HFF-Myc (cell line): ENCODE measurements around the gene MCC.
A peak's percentile ranks its signal among the peaks of the same experiment; 100 is the strongest.

Source experiments
- DNase-seq: peaks from one replicate; pipeline ENCODE4 v3.0.0-alpha.2; 2011; ENCODE audit warnings: low read depth; ENCODE audit errors: extremely low read depth
- H3K4me3 ChIP-seq: replicated peaks from 2 replicates; pipeline ENCODE4 v1.5.1; 2011; ENCODE audit warnings: low read depth, mild to moderate bottlenecking, control low read depth, low read length
- TF ChIP-seq, protein P1 (sequence below): IDR thresholded peaks from 2 replicates; pipeline ENCODE4 v1.5.1; 2012; ENCODE audit warnings: mild to moderate bottlenecking, low read depth, low read length, control low read depth; ENCODE audit errors: missing control alignments

MCC gene

DNA sequence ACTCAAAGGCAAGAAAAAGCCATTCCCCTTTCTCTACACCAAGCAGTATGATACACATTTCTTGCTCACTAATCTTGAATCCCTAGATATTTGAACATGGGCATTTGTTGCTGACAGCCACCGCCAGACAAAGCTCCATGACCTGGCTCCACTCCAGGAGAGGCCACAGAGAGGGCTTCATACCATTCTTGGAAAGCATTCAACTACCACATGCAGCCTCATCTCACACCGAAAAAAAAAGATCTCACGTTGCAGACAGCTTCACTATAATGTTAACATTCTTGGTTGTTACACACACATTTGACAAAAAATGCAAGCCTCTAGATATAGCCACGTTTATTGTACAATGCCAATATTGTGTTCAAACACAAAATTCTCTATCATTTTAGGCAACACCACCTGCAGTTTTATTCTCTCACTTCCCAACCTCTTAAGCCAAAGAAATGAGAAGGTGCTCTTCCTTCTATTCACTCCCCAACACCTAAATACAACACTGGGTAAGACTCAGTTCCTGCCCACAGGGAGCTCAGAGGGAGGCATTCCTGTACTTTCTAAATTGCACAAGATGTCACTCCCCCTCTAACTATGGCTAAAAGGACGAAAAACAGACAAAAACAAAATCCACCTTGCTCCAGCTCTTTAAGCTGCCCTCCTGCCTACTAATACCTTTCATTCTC is 275.9 kb downstream of the MCC start:
- no peak for DNase-seq
- no peak overlapping the region for H3K4me3 ChIP-seq
- TF ChIP-seq, protein P1, sequence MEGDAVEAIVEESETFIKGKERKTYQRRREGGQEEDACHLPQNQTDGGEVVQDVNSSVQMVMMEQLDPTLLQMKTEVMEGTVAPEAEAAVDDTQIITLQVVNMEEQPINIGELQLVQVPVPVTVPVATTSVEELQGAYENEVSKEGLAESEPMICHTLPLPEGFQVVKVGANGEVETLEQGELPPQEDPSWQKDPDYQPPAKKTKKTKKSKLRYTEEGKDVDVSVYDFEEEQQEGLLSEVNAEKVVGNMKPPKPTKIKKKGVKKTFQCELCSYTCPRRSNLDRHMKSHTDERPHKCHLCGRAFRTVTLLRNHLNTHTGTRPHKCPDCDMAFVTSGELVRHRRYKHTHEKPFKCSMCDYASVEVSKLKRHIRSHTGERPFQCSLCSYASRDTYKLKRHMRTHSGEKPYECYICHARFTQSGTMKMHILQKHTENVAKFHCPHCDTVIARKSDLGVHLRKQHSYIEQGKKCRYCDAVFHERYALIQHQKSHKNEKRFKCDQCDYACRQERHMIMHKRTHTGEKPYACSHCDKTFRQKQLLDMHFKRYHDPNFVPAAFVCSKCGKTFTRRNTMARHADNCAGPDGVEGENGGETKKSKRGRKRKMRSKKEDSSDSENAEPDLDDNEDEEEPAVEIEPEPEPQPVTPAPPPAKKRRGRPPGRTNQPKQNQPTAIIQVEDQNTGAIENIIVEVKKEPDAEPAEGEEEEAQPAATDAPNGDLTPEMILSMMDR = no peak

DNA sequence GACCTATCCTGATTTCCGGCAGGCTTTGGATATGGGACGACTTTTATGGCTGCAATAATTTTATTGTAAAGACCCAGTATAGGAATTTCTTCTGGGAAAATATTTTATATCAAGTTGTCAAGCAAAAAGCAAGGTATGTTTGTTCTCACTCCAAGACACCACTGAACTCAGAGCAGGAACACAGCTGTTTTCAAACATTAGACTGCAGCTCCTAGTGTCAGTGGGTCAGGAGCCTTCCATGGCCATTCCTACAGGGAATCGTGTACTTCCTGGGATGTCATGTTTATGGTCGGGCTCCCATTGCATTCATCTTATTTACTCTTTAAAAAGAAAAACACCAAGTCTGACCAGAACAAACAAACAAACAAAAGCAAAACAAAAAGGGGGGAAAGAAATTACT is 278.8 kb downstream of the MCC start:
- no peak for DNase-seq
- no peak overlapping the region for H3K4me3 ChIP-seq
- TF ChIP-seq, protein P1 = no peak

DNA sequence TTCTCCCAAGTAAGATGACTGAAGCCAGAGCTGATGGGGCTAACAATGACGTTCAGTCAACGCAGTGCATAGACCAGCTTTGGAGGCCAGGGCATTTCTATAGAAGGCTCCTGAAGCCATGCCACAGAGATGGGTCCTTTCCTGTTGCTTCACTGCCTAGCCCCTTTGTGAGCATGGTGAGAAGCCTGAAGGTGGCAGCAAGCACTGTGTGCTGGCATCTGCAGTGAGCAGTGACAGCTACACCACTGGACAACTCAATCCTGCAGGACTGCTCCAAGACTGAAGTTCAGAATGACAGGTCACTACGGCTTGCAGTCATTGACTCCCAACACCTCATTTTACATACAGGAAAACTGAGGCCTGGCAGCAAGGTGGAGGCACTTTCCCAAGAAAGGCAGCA is 282.4 kb downstream of the MCC start:
- no peak for DNase-seq
- no peak overlapping the region for H3K4me3 ChIP-seq
- TF ChIP-seq, protein P1 = peak; percentile 2

DNA sequence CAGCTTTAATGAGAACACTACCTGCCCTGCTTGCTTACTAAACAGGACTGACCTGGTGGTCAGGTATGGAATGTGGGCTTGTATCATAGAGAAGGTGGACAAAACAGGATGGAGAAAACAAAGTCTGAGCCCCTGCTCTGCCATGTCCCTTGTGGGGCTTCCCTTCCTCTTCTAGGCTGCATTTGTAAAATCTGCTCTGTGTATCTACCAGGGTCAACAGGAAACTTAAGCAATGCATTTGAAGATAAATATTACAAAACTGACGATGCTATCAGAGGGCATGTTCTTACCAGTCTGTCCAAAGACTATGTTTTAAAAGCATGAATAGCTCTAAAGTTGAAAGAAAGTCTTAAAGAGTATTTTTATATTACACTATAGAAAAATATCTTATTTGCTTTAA is 282.9 kb downstream of the MCC start:
- TF ChIP-seq, protein P1 = no peak
- no peak for DNase-seq
- no peak overlapping the region for H3K4me3 ChIP-seq

DNA sequence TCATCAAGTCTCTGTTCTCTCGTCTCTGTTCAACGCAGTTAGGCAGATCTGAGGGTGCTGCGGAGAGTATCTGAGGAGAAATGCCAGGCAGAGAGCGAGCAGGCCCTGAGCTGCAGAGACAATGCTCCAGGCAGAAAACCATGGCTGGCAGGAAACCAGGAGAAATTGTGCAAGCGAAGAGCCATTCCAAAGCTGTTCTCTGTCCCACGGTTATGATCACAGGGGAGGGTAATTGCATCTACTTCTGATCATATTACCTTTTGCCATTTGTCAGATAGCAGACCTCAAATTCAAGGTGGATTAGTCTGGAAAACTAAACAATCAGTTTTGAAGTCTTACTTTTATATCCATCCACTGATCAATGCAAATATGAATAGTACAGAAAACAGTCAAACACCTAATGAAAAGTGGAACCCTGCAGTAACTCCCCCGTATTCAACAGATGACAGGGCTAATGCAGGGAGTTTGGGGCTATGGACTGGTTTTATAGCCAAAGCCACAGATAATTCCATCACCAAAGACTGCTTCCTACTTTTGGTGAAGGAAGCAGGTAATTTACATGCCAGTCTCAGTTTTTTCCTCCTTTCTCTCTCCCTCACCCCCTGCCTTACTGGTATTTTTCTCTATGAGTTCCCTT is 283.6 kb downstream of the MCC start:
- H3K4me3 ChIP-seq = no peak overlapping the region
- TF ChIP-seq, protein P1 = no peak
- no peak for DNase-seq

DNA sequence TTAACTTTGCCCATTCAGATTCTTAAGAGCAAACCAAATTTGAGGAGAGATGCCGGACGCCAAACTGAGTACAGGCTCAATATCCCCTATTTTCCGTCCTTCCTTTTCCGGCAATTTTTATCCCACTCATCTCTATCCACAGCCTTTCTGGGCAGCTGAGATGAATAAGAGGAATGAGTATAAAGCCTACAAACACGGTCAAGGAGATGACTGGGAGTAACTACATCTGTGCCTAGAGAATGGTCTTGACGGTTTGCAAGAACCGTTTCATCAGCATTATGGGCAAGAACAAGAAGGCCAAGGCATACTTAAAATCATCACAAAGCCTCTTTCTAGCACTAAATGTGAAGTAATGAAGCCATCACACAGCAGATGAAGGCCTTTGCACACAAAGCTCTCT is 284.3 kb downstream of the MCC start:
- no peak overlapping the region for H3K4me3 ChIP-seq
- TF ChIP-seq, protein P1 = no peak

More for the DNA sequence above, 284.3 kb downstream of the MCC start:
- no peak for DNase-seq
